Fibroblast of lung (primary cell): Measurements from ENCODE around the gene IL20RB. TPM values are rescaled to one million over a fixed set of nuclear protein-coding genes. Genes with fewer than 3 reads are reported as not detected.

Experiments used
- DNase-seq, 2 donors: peaks; one replicate each; pipeline versions ENCODE4 v3.0.0 to v3.0.0-alpha.2; 2010; ENCODE audit warnings: low read depth in 2 of 2
- H2AFZ ChIP-seq: 2 replicates; pipeline ENCODE4 v1.5.1; 2012; ENCODE audit warnings: low read length, control low read depth, inconsistent platforms
- H3K27ac ChIP-seq: 2 replicates; pipeline ENCODE4 v1.5.1; 2011; ENCODE audit warnings: low read length, control low read depth; ENCODE audit not compliant: insufficient read depth
- H3K27me3 ChIP-seq: 2 replicates; pipeline ENCODE4 v1.5.1; 2011; ENCODE audit warnings: mild to moderate bottlenecking, low read length; ENCODE audit not compliant: control insufficient read depth, insufficient read depth
- H3K36me3 ChIP-seq: 2 replicates; pipeline ENCODE4 v1.5.1; 2011; ENCODE audit warnings: low read length; ENCODE audit not compliant: control insufficient read depth, insufficient read depth
- H3K4me1 ChIP-seq: 2 replicates; pipeline ENCODE4 v1.5.1; 2011; ENCODE audit warnings: low read length; ENCODE audit not compliant: control insufficient read depth, insufficient read depth; ENCODE audit errors: extremely low read depth
- H3K4me2 ChIP-seq: 2 replicates; pipeline ENCODE4 v1.5.1; 2011; ENCODE audit warnings: low read length, control low read depth; ENCODE audit not compliant: insufficient read depth; ENCODE audit errors: extremely low read depth
- H3K4me3 ChIP-seq, 4 experiments: fragments of 200-600 bp in 1 of 4; sonication (generic) in 1 of 4; replicated peaks in 1 of 4; 2 replicates each; pipeline ENCODE4 v1.5.1; 2011 to 2016; ENCODE audit warnings: low read length in 4 of 4, low read depth in 3 of 4, mild to moderate bottlenecking in 3 of 4, control low read depth in 2 of 4, inconsistent platforms in 1 of 4, mixed read lengths in 1 of 4; ENCODE audit not compliant: insufficient read depth in 1 of 4; ENCODE audit errors: control extremely low read depth in 1 of 4
- H3K79me2 ChIP-seq: 2 replicates; pipeline ENCODE4 v1.5.1; 2012; ENCODE audit warnings: mild to moderate bottlenecking, low read length, inconsistent platforms; ENCODE audit not compliant: control insufficient read depth, insufficient read depth
- H3K9ac ChIP-seq: 2 replicates; pipeline ENCODE4 v1.5.1; 2011; ENCODE audit warnings: mild to moderate bottlenecking, low read length, control low read depth; ENCODE audit not compliant: insufficient read depth
- H3K9me3 ChIP-seq: 2 replicates; pipeline ENCODE4 v1.5.1; 2012; ENCODE audit warnings: low read depth, low read length; ENCODE audit not compliant: control insufficient read depth, insufficient read depth
- H4K20me1 ChIP-seq: 2 replicates; pipeline ENCODE4 v1.5.1; 2011; ENCODE audit warnings: low read length; ENCODE audit not compliant: control insufficient read depth, insufficient read depth; ENCODE audit errors: extremely low read depth
- EZH2 ChIP-seq: IDR thresholded peaks from 2 replicates; pipeline ENCODE4 v1.5.1; 2012; ENCODE audit warnings: low read length, control low read depth, mild to moderate bottlenecking; ENCODE audit errors: missing control alignments
- polyA plus RNA-seq, 2 donors: library from polyadenylated mRNA; depleted of rRNA in 1 of 2; stranded (reverse) in 1 of 2; unstranded in 1 of 2; fragments of >200 nt; gene quantifications; 2 replicates each; pipeline ENCODE4 v1.2.1, GENCODE V29; 2011 to 2012; ENCODE audit warnings: missing spikeins in 1 of 2
- total RNA-seq: library from RNA; depleted of rRNA; stranded (reverse); fragments of >200 nt; gene quantifications from 2 replicates; pipeline ENCODE4 v1.2.1, GENCODE V29; 2014
- TF ChIP-seq, protein P1 (sequence below), 2 donors: IDR thresholded peaks in 1 of 2; conservative IDR thresholded peaks in 1 of 2; 1 replicate in 1 of 2; 2 replicates in 1 of 2; pipeline ENCODE4 v1.5.1; 2011 to 2012; ENCODE audit warnings: low read length in 2 of 2, control low read depth in 1 of 2, inconsistent platforms in 1 of 2, low read depth in 1 of 2, mild to moderate bottlenecking in 1 of 2

The IL20RB gene
- total and polyA plus RNA-seq, 2 donors (not counting 1 experiment from before 2014, with no cell fraction given): 1.9 to 3.0 TPM

DNA sequence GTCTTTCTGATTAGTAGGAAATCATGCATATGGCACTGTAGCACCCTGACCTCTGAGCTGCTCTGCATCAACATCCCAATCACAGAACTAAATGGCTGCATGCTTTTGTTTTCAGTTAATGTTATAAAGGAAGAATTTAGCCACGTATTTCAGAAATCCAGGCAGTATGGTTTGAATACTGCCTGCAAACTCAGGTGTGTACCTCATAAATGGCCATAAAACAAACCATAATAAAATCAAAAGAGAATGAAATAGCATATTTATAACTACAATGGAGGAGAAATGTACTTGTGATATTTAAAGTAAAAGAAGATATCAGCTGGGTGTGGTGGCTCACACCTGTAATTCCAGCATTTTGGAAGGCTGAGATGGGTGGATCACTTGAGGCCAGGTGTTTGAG is 94.5 kb downstream of the IL20RB start:
- no peaks in the 10 kb centered on the region for H4K20me1 ChIP-seq
- H3K4me2 ChIP-seq: no peak overlapping the region
- H3K27ac ChIP-seq: no peak overlapping the region
- H3K27me3 ChIP-seq: peaks cover 4% of the 10 kb centered on the region
- H3K36me3 ChIP-seq: no peaks in the 10 kb centered on the region
- no peak overlapping the region for H2AFZ ChIP-seq
- H3K4me3 ChIP-seq: no peak overlapping the region
- H3K79me2 ChIP-seq: no peaks in the 10 kb centered on the region
- no peaks in the 10 kb centered on the region for H3K4me1 ChIP-seq
- H3K9me3 ChIP-seq: no peaks in the 10 kb centered on the region
- no peak overlapping the region for H3K9ac ChIP-seq
- DNase-seq: no peak
- no peak for TF ChIP-seq EZH2
- TF ChIP-seq, protein P1, sequence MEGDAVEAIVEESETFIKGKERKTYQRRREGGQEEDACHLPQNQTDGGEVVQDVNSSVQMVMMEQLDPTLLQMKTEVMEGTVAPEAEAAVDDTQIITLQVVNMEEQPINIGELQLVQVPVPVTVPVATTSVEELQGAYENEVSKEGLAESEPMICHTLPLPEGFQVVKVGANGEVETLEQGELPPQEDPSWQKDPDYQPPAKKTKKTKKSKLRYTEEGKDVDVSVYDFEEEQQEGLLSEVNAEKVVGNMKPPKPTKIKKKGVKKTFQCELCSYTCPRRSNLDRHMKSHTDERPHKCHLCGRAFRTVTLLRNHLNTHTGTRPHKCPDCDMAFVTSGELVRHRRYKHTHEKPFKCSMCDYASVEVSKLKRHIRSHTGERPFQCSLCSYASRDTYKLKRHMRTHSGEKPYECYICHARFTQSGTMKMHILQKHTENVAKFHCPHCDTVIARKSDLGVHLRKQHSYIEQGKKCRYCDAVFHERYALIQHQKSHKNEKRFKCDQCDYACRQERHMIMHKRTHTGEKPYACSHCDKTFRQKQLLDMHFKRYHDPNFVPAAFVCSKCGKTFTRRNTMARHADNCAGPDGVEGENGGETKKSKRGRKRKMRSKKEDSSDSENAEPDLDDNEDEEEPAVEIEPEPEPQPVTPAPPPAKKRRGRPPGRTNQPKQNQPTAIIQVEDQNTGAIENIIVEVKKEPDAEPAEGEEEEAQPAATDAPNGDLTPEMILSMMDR (conservative IDR thresholded peaks at IDR 0.05 in 1 of 2, IDR thresholded peaks at IDR 0.05 in 1 of 2; ENCODE audit: low read depth in 1 of 2, low read length in 2 of 2): no peak

Other genes starting within 250 kb of the IL20RB start
- gene STAG1, start 205.6 kb upstream of the IL20RB start, total RNA-seq: 38.6 and 48.0 TPM in 2 replicates
- gene STAG1, start 205.6 kb upstream of the IL20RB start, polyA plus RNA-seq: 23.2 and 24.6 TPM in 2 replicates
- 8.5 and 15.4 TPM in 2 replicates for gene SLC35G2, start 138.9 kb upstream of the IL20RB start, total RNA-seq
- 11.6 and 14.9 TPM in 2 replicates for gene SLC35G2, start 138.9 kb upstream of the IL20RB start, polyA plus RNA-seq
- 53.2 and 59.5 TPM in 2 replicates for gene NCK1, start 95.8 kb upstream of the IL20RB start, total RNA-seq
- 56.2 and 62.7 TPM in 2 replicates for gene NCK1, start 95.8 kb upstream of the IL20RB start, polyA plus RNA-seq